Measurements from ENCODE around the gene SPATS2.
"Not testable (repeated sequence)": the region's sequence is repeated elsewhere in the genome, so short reads cannot be mapped to it uniquely, and the experiment has no call there.

Gene SPATS2

GRCh38 chr12:49529414-49529813, 162.2 kb downstream of the SPATS2 start:
- Histone ChIP-seq H3K27ac (no peak overlapping the region), H3K27me3 (ENCODE audit: insufficient read depth, low read depth, severe bottlenecking) (no peaks in the 10 kb centered on the region), H3K4me3 (ENCODE audit: low read depth, low read length) (no peak overlapping the region), H3K36me3 (peaks cover 22% of the 10 kb centered on the region), H3K9me3 (ENCODE audit: severe bottlenecking) (no peaks in the 10 kb centered on the region)
- no peak for DNase-seq
- TF ChIP-seq CTCF (IDR thresholded peaks at IDR 0.05; ENCODE audit: low read depth, low read length): no peak

- no peak for DNase-seq
- no peak for TF ChIP-seq CTCF (IDR thresholded peaks at IDR 0.05; ENCODE audit: low read depth, low read length)
- Histone ChIP-seq H3K4me3 (ENCODE audit: low read depth, low read length) (no peak overlapping the region), H3K27ac (no peak overlapping the region), H3K36me3 (peaks cover 5% of the 10 kb centered on the region; the same call in 1 of the 2 replicates), H3K27me3 (ENCODE audit: insufficient read depth, low read depth, severe bottlenecking) (no peaks in the 10 kb centered on the region), H3K9me3 (ENCODE audit: severe bottlenecking) (no peaks in the 10 kb centered on the region)
Measured at GRCh38 chr12:49531745-49532144, 164.5 kb downstream of the SPATS2 start.

GRCh38 chr12:49533331-49533730, 166.1 kb downstream of the SPATS2 start:
- H3K27me3 ChIP-seq (ENCODE audit: insufficient read depth, low read depth, severe bottlenecking): peaks cover 4% of the 10 kb centered on the region
- H3K9me3 ChIP-seq (ENCODE audit: severe bottlenecking): no peaks in the 10 kb centered on the region
- H3K27ac ChIP-seq: no peak overlapping the region
- no peak for TF ChIP-seq CTCF (IDR thresholded peaks at IDR 0.05; ENCODE audit: low read depth, low read length)
- no peak for DNase-seq
- no peak overlapping the region for H3K4me3 ChIP-seq (ENCODE audit: low read depth, low read length)
- peaks cover 4% of the 10 kb centered on the region; the same call in 1 of the 2 replicates for H3K36me3 ChIP-seq

- DNase-seq; H3K36me3 ChIP-seq; H3K27ac ChIP-seq; H3K27me3 ChIP-seq (ENCODE audit: insufficient read depth, low read depth, severe bottlenecking); H3K9me3 ChIP-seq (ENCODE audit: severe bottlenecking); H3K4me3 ChIP-seq (ENCODE audit: low read depth, low read length): not testable (repeated sequence)
Measured at GRCh38 chr12:49534122-49534521, 166.9 kb downstream of the SPATS2 start.

GRCh38 chr12:49534731-49535278, 167.5 kb downstream of the SPATS2 start:
- no peak for TF ChIP-seq CTCF (IDR thresholded peaks at IDR 0.05; ENCODE audit: low read depth, low read length)
- no peak for DNase-seq
- Histone ChIP-seq H3K36me3 (no peaks in the 10 kb centered on the region), H3K4me3 (ENCODE audit: low read depth, low read length) (no peak overlapping the region), H3K27me3 (ENCODE audit: insufficient read depth, low read depth, severe bottlenecking) (peaks cover 8% of the 10 kb centered on the region), H3K9me3 (ENCODE audit: severe bottlenecking) (no peaks in the 10 kb centered on the region), H3K27ac (no peak overlapping the region)

GRCh38 chr12:49535921-49536525, 168.8 kb downstream of the SPATS2 start:
- DNase-seq: no peak
- Histone ChIP-seq H3K27me3 (ENCODE audit: insufficient read depth, low read depth, severe bottlenecking) (peaks cover 8% of the 10 kb centered on the region), H3K27ac (no peak overlapping the region), H3K9me3 (ENCODE audit: severe bottlenecking) (no peaks in the 10 kb centered on the region), H3K36me3 (no peaks in the 10 kb centered on the region), H3K4me3 (ENCODE audit: low read depth, low read length) (no peak overlapping the region)
- no peak for TF ChIP-seq CTCF (IDR thresholded peaks at IDR 0.05; ENCODE audit: low read depth, low read length)
